Measurements from ENCODE around the gene ACTR3C.

DNA sequence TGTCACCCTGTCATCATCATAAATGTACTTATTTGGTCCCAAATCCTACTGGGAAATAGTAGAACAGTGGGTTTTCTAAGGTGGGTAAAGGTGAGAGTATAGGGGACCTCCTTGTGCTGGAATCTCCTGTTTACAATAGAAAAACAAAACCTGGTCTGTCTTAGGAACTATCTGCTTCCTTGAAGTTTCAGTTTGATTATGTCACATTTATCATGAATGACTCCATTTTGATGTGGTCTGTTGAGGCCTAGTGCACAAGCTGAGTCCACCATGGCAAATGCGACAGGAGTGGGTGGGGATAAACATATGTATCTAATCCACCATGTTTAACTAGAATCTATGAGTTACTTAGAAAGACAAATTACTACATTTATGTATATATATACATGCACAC lies 32.3 kb upstream of the ACTR3C start:
- no peak for TF ChIP-seq EZH2phosphoT487 (IDR thresholded peaks at IDR 0.05; ENCODE audit: borderline replicate concordance, low read depth, low read length)
- TF ChIP-seq, protein P1, sequence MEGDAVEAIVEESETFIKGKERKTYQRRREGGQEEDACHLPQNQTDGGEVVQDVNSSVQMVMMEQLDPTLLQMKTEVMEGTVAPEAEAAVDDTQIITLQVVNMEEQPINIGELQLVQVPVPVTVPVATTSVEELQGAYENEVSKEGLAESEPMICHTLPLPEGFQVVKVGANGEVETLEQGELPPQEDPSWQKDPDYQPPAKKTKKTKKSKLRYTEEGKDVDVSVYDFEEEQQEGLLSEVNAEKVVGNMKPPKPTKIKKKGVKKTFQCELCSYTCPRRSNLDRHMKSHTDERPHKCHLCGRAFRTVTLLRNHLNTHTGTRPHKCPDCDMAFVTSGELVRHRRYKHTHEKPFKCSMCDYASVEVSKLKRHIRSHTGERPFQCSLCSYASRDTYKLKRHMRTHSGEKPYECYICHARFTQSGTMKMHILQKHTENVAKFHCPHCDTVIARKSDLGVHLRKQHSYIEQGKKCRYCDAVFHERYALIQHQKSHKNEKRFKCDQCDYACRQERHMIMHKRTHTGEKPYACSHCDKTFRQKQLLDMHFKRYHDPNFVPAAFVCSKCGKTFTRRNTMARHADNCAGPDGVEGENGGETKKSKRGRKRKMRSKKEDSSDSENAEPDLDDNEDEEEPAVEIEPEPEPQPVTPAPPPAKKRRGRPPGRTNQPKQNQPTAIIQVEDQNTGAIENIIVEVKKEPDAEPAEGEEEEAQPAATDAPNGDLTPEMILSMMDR (conservative IDR thresholded peaks at IDR 0.05; ENCODE audit: low read length) = no peak
